Transverse colon (tissue), 4 donors: Measurements from ENCODE around the gene YLPM1. TPM values are rescaled to one million over a fixed set of nuclear protein-coding genes. Genes with fewer than 3 reads are reported as not detected.

Experiments
- DNase-seq: peaks from one replicate; pipeline ENCODE4 v3.0.0-alpha.2; 2019
- H3K27ac ChIP-seq, 4 donors: fragments of 200-600 bp; sonication (generic); 2 replicates each; pipeline ENCODE4 v1.5.1; 2016 to 2018; ENCODE audit warnings: inconsistent platforms in 4 of 4
- H3K27me3 ChIP-seq: fragments of 200-600 bp; sonication (generic); 2 replicates; pipeline ENCODE4 v1.5.1; 2017; ENCODE audit warnings: inconsistent platforms
- H3K36me3 ChIP-seq, 4 donors: fragments of 200-600 bp; sonication (generic); 2 replicates each; pipeline ENCODE4 v1.5.1; 2017 to 2019; ENCODE audit warnings: inconsistent platforms in 4 of 4
- H3K4me1 ChIP-seq, 4 donors: fragments of 200-600 bp; sonication (generic); 2 replicates each; pipeline ENCODE4 v1.5.1; 2017 to 2020; ENCODE audit warnings: inconsistent platforms in 4 of 4
- H3K4me3 ChIP-seq, 4 donors: fragments of 200-600 bp; sonication (generic); 1 replicate in 1 of 4; 2 replicates in 3 of 4; pipeline versions ENCODE4 v1.5.1 to v1.6.1; 2017 to 2019; ENCODE audit warnings: inconsistent platforms in 4 of 4
- H3K9me3 ChIP-seq, 2 donors: fragments of 200-600 bp; sonication (generic); 2 replicates each; pipeline ENCODE4 v1.5.1; 2017 to 2019; ENCODE audit warnings: inconsistent platforms in 2 of 2
- CTCF ChIP-seq, 5 experiments: fragments of 200-600 bp in 3 of 5; fragments of 450-650 bp in 2 of 5; sonication (generic) in 3 of 5; IDR thresholded peaks; 1 replicate in 2 of 5; 2 replicates in 3 of 5; pipeline ENCODE4 v1.5.1; 2016 to 2017; ENCODE audit warnings: antibody characterized with exemption in 5 of 5, inconsistent platforms in 3 of 5, mild to moderate bottlenecking in 2 of 5, moderate library complexity in 1 of 5
- EP300 ChIP-seq: sonication (generic); formaldehyde crosslinking; IDR thresholded peaks from one replicate; pipeline ENCODE4 v1.6.1; 2017; ENCODE audit warnings: antibody characterized with exemption, low read depth
- POLR2A ChIP-seq: fragments of 450-650 bp; IDR thresholded peaks from one replicate; pipeline ENCODE4 v1.6.1; 2016; ENCODE audit warnings: antibody characterized with exemption, mild to moderate bottlenecking, moderate library complexity
- POLR2AphosphoS5 ChIP-seq, 3 donors: sonication (generic); formaldehyde crosslinking; IDR thresholded peaks; one replicate each; pipeline ENCODE4 v1.6.1; 2016; ENCODE audit warnings: antibody characterized with exemption in 3 of 3
- WGBS, 2 donors: methylation state at CpG; one replicate each; pipeline ENCODE4 v1.1.5; 2018; ENCODE audit warnings: low coverage in 1 of 2; 5-methylcytosine and 5-hydroxymethylcytosine counted together
- in situ Hi-C, 4 donors: fragments of 200-750 bp; cut with MboI; loops; one replicate each; pipeline versions ENCODE4 v1.15.0 to v1.15.1; 2017; ENCODE audit warnings: low sequenced_read_pairs in 3 of 4, low pct_ligation_motif_present in 1 of 4, low pct_unique_long_range_greater_than_20kb in 1 of 4
- intact Hi-C: fragments of 100-400 bp; cut with DNase I; formaldehyde crosslinking; loops from one replicate; pipeline ENCODE4 v1.15.1; 2023; ENCODE audit warnings: low total_unique reads
- total RNA-seq, 4 donors: library from RNA; depleted of rRNA; stranded (reverse); fragments of >200 nt; gene quantifications; one replicate each; pipeline ENCODE4 v1.1.0, GENCODE V29; 2016

YLPM1 gene
- total RNA-seq, 4 donors from 2014 or later: 26.1 to 62.4 (median 35.0) TPM

GRCh38 chr14:74881431-74882102, 118.5 kb downstream of the YLPM1 start, which contains the start of gene DLST:
Gene DLST (plus strand): TSS chr14:74881916. CDS start chr14:74881954, 38 bp downstream.
- no peaks in the 10 kb centered on the region for H3K27me3 ChIP-seq
- H3K27ac ChIP-seq: peak within 1 kb of the TSS; percentile 95 to 97 (median 97)
- intact Hi-C loops: no loop called here
- peak in 1 of 5 experiments; percentile 8 for TF ChIP-seq CTCF (IDR thresholded peaks at IDR 0.05)
- TF ChIP-seq POLR2A: peak; percentile 87
- peak; percentile 80 to 95 (median 94) for TF ChIP-seq POLR2AphosphoS5 (IDR thresholded peaks at IDR 0.05)
- no peak for TF ChIP-seq EP300
- H3K9me3 ChIP-seq: no peaks in the 10 kb centered on the region
- DNase-seq: peak; percentile 91
- peaks cover 21 to 44% (median 36%) of the 10 kb centered on the region in 4 donors for H3K4me1 ChIP-seq
- H3K4me3 ChIP-seq: peak within 1 kb of the TSS; percentile 74 to 99 (median 86)
- in situ Hi-C loops: no loop called here
- H3K36me3 ChIP-seq: peaks cover 0 to 12% (median 0%) of the 10 kb centered on the region in 4 donors
- WGBS, 2 donors: 0% methylated on average over 41 of the region's 53 CpGs; no CpG with 5 or more reads in 1 of the 2 donors

GRCh38 chr14:74882103-74882920, 119.2 kb downstream of the YLPM1 start:
- peak in 1 of 5 experiments; percentile 16 for TF ChIP-seq CTCF (IDR thresholded peaks at IDR 0.05)
- TF ChIP-seq POLR2AphosphoS5 (IDR thresholded peaks at IDR 0.05): no peak
- TF ChIP-seq EP300: no peak
- intact Hi-C loops: no loop called here
- Histone ChIP-seq H3K4me1 (peaks cover 21 to 51% (median 43%) of the 10 kb centered on the region in 4 donors), H3K9me3 (no peaks in the 10 kb centered on the region), H3K36me3 (peaks cover 0 to 12% (median 0%) of the 10 kb centered on the region in 4 donors), H3K27ac (peak overlapping the region; percentile 95 to 97 (median 97)), H3K27me3 (no peaks in the 10 kb centered on the region), H3K4me3 (peak overlapping the region; percentile 74 to 99 (median 86))
- DNase-seq: peak; percentile 65
- WGBS, 2 donors: 1 to 3% methylated on average over 5 to 41 of the region's 49 CpGs
- in situ Hi-C loops: no loop called here

Other genes starting within 250 kb of the YLPM1 start
- 10 to 100 TPM in 3 of 4 donors, 1 to 10 TPM in 1; 9.7 to 15.3 (median 11.9) TPM for gene LTBP2, start 151.1 kb upstream of the YLPM1 start, total RNA-seq
- gene AREL1, start 50.2 kb upstream of the YLPM1 start, total RNA-seq: 10 to 100 TPM; 22.4 to 57.1 (median 41.1) TPM
- 10 to 100 TPM in 2 of 4 donors, 1 to 10 TPM in 1, under 1 TPM in 1; 0.37 to 25.5 (median 15.6) TPM for gene FCF1, start 50.2 kb upstream of the YLPM1 start, total RNA-seq
- gene PROX2, start 112.8 kb downstream of the YLPM1 start, total RNA-seq: under 1 TPM in 1 of 4 donors, not detected in 3; 0.79 TPM
- 100 to 1,000 TPM in 3 of 4 donors, 10 to 100 TPM in 1; 65.1 to 135 (median 103) TPM for gene DLST, start 118.6 kb downstream of the YLPM1 start, total RNA-seq
- 10 to 100 TPM in 1 of 4 donors, 1 to 10 TPM in 2, not detected in 1; 6.4 to 54.1 (median 9.3) TPM for gene RPS6KL1, start 159.9 kb downstream of the YLPM1 start, total RNA-seq
- gene PGF, start 192.3 kb downstream of the YLPM1 start, total RNA-seq: 10 to 100 TPM in 2 of 4 donors, 1 to 10 TPM in 1, not detected in 1; 9.7 to 10.5 (median 10.1) TPM
- gene EIF2B2, start 239.6 kb downstream of the YLPM1 start, total RNA-seq: 10 to 100 TPM; 42.9 to 55.4 (median 51.1) TPM